Vagina (tissue), 2 donors: ENCODE results near the gene HTR3D.

Experiments
- CTCF ChIP-seq, 3 experiments: fragments of 450-650 bp in 2 of 3; fragments of 200-600 bp in 1 of 3; sonication (generic) in 1 of 3; IDR thresholded peaks; one replicate each; pipeline ENCODE4 v1.5.1; 2017 to 2019; ENCODE audit warnings: antibody characterized with exemption in 3 of 3, mild to moderate bottlenecking in 2 of 3, moderate library complexity in 2 of 3
- POLR2A ChIP-seq, 2 donors: fragments of 450-650 bp; IDR thresholded peaks; one replicate each; pipeline ENCODE4 v1.6.1; 2017; ENCODE audit warnings: antibody characterized with exemption in 2 of 2, mild to moderate bottlenecking in 2 of 2, moderate library complexity in 2 of 2
- POLR2AphosphoS5 ChIP-seq, 2 donors: sonication (generic); formaldehyde crosslinking; IDR thresholded peaks; one replicate each; pipeline ENCODE4 v1.9.0; 2017; ENCODE audit warnings: antibody characterized with exemption in 2 of 2, mild to moderate bottlenecking in 2 of 2, low read depth in 1 of 2; ENCODE audit not compliant: insufficient read depth in 1 of 2

- TF ChIP-seq CTCF (IDR thresholded peaks at IDR 0.05) (no peak), POLR2AphosphoS5 (IDR thresholded peaks at IDR 0.05; ENCODE audit: insufficient read depth in 1 of 2, low read depth in 1 of 2) (no peak), POLR2A (IDR thresholded peaks at IDR 0.05) (no peak)
Observed at GRCh38 chr3:183987000-183987600, 44.4 kb upstream of the HTR3D start.
